ENCODE results near the gene BAIAP3.

GRCh38 chr16:1333149-1333812 is at the start of gene BAIAP3:
- TF ChIP-seq CTCF (IDR thresholded peaks at IDR 0.05 in 4 of 5, conservative IDR thresholded peaks at IDR 0.05 in 1 of 5) (no peak), POLR2A (IDR thresholded peaks at IDR 0.05) (peak in 1 of 2 donors; percentile 26)
